NCI-H774 (cell line): ENCODE data around the gene NUDT22.
"Not testable (repeated sequence)": the region's sequence is repeated elsewhere in the genome, so short reads cannot be mapped to it uniquely, and the experiment has no call there.

Experiments used
- DNase-seq: peaks from one replicate; lab custom pipeline; 2025; lab: John Stamatoyannopoulos, UW

Gene NUDT22

GRCh38 chr11:64243236-64243854 is 17.3 kb downstream of the NUDT22 start:
- no peak for DNase-seq

- no peak for DNase-seq
These were observed 18.0 kb downstream of the NUDT22 start for GRCh38 chr11:64244107-64244506.

GRCh38 chr11:64244966-64245365 is 18.9 kb downstream of the NUDT22 start:
- no peak for DNase-seq

GRCh38 chr11:64245401-64245796 is 19.3 kb downstream of the NUDT22 start:
- peak; percentile 7 for DNase-seq

GRCh38 chr11:64245797-64246620 is 19.9 kb downstream of the NUDT22 start:
- DNase-seq, result peak; percentile 21

GRCh38 chr11:64246621-64246870 is 20.5 kb downstream of the NUDT22 start:
- DNase-seq, result not testable (repeated sequence)

GRCh38 chr11:64246871-64247728 is 21.0 kb downstream of the NUDT22 start, which contains the start of gene PPP1R14B:
PPP1R14B (minus strand) TSS chr11:64246943; CDS start chr11:64246673, 270 bp downstream.
- peak; percentile 82 for DNase-seq

- DNase-seq, result no peak
These were observed 21.9 kb downstream of the NUDT22 start for GRCh38 chr11:64247729-64248531.

- DNase-seq, result no peak
These were observed 22.5 kb downstream of the NUDT22 start for GRCh38 chr11:64248578-64248977.

GRCh38 chr11:64249038-64249437 is 23.0 kb downstream of the NUDT22 start:
- DNase-seq, result no peak

- no peak for DNase-seq
These were observed 23.7 kb downstream of the NUDT22 start for GRCh38 chr11:64249563-64250414.

GRCh38 chr11:64250415-64251015 is 24.4 kb downstream of the NUDT22 start:
- DNase-seq, result no peak

- peak; percentile 54 for DNase-seq
These were observed 25.1 kb downstream of the NUDT22 start, which contains the start of gene PLCB3 for GRCh38 chr11:64251016-64251752. PLCB3 (plus strand) TSS chr11:64251530; CDS start chr11:64251650, 120 bp downstream.

GRCh38 chr11:64251753-64252002 is 25.6 kb downstream of the NUDT22 start:
- no peak for DNase-seq

- peak; percentile 16 for DNase-seq
These were observed 26.2 kb downstream of the NUDT22 start for GRCh38 chr11:64252003-64252872.

GRCh38 chr11:64253043-64253442 is 27.0 kb downstream of the NUDT22 start:
- no peak for DNase-seq

GRCh38 chr11:64253481-64253880 is 27.4 kb downstream of the NUDT22 start:
- DNase-seq, result no peak

- DNase-seq, result no peak
These were observed 28.3 kb downstream of the NUDT22 start for GRCh38 chr11:64254326-64254725.
